Activated CD4-positive, CD25-positive, alpha-beta regulatory T cell treated with anti-CD3 and anti-CD28 coated beads, Interleukin-2, amount 50 U/mL, for 16 hours (primary cell): ENCODE measurements around the gene TNFRSF13B.

Experiments used
- DNase-seq: peaks from one replicate; pipeline ENCODE4 v3.0.0-alpha.2; 2020; ENCODE audit warnings: low read depth, low spot score

Gene TNFRSF13B

DNA sequence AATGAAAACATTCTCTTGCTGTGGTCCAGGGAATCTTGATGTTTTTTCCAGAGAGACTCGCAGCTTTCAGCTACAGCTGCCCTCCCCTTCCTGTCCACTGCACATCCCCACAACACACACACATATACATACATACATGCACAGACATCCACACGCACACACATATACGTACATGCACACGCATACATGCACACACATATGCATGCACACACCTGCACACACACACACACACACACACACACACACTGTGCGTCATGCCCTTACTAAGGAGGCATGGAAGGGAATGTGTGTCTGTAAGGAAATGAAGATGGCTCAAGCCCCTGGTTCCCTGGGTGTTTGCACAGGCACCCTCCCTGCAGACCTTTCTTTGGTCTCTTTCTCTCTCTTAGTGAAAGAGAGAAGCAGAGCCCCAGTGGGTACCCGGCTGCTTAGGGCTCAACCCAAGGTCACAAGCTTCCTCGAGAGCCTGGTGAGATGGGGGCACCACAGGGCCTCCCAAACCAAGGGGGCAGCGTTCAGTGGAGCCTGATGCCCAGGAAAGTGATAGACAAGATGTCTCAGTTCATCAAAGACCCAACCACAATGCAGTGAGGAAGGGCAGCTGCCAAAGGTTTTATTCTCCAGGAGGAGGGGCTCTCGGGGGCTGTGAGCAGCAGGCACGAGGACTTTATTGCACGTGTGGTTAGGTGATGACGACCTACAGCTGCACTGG, 33.3 kb downstream of the TNFRSF13B start:
- DNase-seq = no peak

DNA sequence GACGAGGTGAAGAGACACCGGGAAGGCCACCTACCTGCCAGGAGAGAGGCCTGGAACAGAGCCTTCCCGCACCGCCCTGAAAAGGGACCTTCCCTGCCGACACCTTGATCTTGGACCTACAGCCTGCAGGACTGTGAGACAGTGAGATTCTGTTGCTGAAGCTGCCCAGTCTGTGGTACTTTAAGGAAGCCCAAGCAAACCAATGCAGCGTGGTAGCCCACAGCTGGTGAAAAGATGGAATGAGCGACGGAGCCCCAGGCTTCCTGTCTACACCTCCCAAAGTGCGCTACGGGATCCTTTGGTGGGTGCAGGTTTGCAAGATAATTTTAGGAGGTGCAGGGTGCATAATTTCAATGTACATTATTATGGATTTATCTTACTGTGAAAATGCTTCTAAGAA, 33.9 kb downstream of the TNFRSF13B start:
- DNase-seq = no peak

DNA sequence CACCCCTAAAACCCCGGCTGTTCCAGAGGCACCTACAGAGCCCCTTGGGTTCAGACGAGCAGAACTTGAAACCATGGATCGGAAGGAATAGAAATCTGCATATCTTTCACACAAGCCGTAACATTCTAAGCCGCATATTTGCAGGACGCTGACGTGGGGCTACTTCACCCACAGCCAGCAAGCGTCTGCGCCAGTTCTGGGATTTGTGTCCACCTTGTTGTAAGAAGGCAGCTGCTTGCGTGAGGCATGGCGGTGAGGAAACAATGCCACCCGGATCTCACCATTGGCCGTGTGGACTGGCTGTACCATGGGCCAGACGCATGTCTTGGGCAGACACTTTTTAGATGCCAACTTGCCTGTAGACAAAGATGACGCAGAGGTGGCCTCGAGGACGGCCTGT, 34.5 kb downstream of the TNFRSF13B start:
- DNase-seq = no peak

DNA sequence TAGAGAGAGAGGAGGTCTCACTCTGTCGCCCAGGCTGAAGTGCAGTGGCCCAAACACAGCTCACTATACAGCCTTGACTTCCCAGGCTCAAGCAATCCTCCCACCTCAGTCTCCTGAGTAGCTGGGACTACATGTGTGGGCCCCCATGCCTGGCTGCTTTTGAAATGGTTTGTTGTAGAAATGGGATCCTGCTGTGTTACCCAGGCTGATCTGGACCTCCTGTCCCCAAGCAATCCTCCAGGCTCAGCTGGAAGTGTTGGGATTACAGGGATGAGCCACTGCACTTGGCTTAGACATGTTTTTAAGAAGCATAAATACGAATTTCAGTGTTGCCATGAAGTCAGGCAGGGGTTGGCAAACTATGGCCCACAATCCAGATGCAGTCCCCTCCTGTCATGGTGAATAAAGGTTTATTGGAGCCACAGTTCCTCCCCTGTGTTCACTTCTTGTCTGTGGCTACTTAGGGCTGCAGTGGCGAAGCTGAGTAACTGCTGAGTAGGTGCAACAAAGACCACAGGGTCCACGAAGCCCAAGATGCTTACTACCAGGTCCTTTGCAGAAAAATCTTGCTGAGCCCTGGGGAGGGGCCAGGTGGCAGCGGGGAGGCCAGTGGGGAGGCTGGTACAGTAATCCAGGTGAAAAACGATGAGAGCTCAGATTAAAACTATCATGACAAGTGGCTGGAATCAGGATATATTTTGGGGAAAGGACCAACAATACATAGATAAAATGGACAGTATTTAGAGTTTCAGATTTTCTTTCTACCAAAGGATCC, 35.2 kb downstream of the TNFRSF13B start:
- no peak for DNase-seq

- DNase-seq = no peak
Observed at GRCh38 chr17:16935786-16936185, 36.1 kb downstream of the TNFRSF13B start.

DNA sequence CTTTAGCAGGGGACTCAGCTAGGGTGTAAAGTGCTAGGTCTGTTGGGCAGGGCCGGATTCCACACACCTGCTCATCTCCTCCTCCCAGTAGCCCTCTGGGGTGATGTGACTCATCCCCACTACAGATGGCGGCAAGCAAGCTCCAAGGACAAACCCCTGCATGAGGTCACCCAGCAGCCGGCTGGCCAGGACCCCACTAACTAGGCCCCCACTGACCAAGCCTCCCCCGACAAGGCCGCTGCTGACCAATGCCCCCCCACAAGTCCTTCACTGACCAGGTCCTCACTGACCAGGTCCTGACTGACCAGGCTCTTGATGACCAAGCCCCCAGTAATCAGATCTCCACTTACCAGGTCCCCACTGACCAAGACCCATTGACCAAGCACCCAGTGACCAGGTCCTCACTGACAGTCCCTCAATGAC, 36.7 kb downstream of the TNFRSF13B start:
- no peak for DNase-seq

GRCh38 chr17:16934836-16935235, 37.1 kb downstream of the TNFRSF13B start:
- DNase-seq = no peak

- DNase-seq = no peak
Observed at GRCh38 chr17:16934133-16934795, 37.7 kb downstream of the TNFRSF13B start.

GRCh38 chr17:16933317-16934132, 38.4 kb downstream of the TNFRSF13B start:
- no peak for DNase-seq

DNA sequence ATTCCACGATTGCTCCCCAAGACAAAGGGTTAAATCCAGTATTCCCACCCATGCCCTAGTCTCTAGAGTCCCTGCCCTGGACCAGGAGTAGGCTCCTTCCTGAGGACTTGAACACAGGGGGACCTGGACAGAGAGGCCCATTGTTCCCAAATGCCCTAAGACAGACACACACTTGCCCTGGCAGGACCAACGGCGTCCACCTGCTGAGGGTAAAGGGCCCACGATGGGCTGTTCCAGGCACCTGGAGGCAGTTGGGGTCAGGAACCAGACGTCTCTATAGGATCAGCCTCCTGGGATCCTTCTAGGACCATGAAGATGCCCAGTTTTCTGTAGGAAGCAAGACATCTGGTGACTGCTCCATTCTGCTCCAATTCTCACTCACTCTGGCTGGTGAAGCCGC, 39.3 kb downstream of the TNFRSF13B start:
- no peak for DNase-seq

DNA sequence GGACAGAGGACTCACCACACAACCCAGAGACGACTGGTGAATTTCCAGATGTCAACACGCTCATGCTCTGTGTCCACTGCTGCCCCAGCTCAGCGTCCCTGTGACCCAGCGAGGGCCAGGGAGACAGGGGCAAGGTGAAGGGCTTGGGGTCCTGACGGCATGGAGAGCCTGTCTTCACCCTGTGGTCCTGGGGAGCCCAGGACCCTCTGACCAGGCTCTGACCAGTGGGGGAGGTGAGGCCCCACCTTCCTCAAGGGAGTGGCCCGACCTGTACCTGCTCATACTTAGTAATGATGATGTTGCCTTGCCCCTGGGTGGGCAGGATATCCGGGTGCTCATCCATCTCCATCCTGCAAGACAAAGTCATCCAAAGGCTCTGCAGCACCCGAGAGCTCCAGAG, 39.8 kb downstream of the TNFRSF13B start:
- DNase-seq = no peak

DNA sequence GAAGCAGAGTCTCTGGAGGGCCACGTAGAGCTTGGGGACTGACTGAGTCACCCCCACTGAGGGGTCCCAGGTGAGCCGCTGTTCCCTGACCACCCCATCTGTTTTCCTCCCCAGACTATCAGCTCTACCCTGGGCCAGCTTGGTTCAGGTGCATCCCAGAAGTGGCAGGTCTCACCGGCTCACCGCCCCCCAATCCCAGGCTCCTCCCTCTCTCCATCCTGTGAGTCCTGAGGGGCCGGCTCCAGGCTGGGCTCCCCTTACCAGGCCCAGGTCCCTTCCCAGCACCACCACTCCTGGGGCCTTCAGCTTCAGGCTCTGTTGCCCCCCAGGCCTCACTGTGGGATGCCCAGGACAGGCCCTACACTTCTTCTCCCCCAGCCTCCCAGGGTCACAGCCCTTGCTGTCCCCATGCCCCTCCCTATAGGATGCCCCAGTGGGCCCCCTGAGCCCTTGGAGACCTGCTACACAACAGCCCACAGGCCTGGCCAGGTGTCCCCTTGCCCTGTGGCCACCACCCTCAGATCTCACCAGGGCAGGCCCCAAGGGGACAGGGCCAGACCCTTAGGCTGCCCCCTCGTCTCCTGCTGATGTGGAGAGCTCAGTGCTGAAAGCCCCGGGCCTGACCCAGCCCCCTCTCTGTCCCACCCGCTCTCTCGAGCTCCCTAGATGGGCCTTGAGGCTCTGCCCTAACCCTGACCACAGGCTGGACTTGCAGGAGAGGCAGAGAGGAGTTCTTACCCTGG, 40.4 kb downstream of the TNFRSF13B start:
- DNase-seq = no peak

- no peak for DNase-seq
Observed at GRCh38 chr17:16930571-16931317, 41.2 kb downstream of the TNFRSF13B start.

DNA sequence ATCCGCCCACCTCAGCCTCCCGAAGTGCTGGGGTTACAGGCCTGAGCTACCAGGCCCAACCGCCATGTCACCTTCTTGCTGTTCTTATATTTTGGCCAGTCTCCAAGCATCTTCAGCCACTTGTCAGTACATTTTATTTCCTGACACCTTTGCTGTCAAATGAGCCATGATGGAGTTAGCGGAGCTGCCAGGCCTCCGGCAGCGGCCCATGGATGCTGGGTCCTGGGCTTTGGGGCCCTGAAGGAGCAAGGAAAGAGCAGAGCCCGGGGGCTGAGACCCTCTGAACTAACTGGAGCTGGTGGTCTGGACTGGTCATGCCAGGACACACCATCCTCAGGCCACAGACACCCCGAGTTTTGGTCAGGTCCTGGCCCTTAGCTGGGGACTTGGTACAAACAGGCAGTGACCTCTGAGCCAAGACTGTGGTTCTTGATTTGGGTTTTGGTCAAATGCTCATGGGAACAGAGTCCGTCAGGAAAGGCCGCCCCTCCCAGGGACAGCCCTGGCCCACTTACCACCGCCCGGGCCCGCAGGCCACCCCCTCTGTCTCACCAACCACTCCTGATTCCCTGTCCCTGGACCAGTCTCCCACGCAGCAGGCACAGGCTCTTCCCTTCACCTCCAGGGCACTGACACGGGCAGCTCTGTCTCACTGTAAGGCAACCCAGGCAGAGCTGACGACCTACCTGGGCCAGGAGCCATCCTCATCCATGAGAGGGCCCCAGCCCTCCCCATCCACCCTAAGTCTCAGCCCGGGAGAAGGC, 42.0 kb downstream of the TNFRSF13B start:
- no peak for DNase-seq

- no peak for DNase-seq
Observed at GRCh38 chr17:16929035-16929680, 42.8 kb downstream of the TNFRSF13B start.

DNA sequence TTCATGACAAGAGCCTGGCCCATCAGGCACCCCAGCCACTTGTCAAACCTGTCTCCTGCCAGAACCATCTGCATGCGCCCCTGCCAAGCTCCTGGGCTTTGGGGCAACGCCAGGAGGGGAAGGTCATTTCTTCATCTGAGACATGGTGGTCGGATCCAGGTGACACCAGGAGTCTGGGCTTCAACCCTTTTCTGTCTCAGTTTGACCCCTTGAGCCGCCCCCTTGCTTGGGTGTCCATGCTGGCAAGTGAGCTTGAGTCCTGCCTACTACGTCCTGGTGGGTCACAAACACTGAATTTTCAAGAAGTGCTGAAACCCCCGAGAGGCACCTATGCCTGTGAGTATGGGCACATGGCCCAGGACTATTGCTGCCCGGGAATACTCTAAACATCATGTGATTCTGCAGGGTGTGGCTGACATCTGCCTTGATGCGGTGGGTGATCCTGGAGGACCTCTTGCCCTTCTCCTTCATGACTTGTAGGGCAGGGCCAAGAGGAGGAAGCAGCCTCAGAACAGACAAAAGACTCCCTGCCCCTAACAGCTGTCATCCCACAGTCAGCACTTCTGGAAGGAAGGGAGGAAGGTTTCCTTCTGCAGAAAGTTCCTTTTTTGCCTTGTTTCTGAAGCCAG, 43.4 kb downstream of the TNFRSF13B start:
- DNase-seq = no peak

- no peak for DNase-seq
Observed at GRCh38 chr17:16927641-16928321, 44.1 kb downstream of the TNFRSF13B start.
